GM19438 (cell line): Measurements from ENCODE around the gene FER1L5.

Source experiments
- ATAC-seq: cut with Tn5 transposase; IDR thresholded peaks from one replicate; pipeline ENCODE4 v1.9.1; 2021; ENCODE audit warnings: low read depth; ENCODE audit not compliant: unreplicated experiment

Gene FER1L5

DNA sequence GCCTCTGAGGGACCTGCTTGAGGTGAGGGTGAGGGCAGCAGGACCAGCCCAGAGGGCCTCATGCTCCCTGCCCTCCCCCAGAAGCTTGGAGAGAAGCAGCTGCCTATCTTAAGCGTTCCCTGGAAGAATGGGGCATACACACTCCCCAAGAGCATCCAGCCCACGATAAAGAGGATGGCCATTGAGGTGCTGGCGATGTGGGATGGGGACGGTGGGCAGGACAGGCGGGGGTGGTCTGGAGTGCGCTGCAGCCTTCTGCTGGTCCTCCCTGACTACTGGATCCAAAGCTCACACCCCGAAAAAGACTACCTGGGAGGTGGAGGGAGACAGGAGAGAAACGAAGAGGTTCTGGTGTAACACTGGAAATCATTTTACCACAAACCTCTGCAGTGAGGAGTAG, 51.7 kb downstream of the FER1L5 start:
- no peak for ATAC-seq

DNA sequence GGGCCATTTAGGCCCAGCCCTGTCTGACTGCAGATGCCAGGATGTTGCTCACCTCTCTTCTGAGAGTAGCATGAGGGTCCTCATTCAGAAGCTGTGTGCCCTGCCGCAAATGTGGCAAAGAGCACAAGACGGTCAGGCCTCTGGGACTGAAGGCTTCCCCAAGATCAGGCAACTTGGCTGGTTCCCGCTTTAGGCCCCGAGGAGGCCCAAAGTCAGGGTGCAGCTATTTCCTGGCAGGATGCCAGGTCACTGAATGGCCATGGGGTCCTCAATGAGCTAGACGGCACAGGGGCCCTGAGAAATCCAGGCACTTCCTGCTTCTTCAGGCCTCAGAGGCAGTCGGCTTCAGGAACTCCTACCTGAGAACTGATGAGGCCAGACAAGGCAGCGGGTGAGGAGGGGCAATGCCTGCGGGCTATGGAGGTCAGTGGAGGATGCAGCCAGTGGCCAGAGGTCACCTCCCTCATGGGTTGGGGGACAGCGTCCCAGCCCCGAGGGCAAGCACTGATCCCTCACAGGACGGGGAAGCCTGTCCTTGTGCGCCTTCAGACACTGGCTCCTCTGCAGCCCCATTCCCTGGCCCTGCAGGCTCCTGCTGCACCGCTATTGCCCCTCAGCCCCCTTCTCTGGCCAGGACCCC, 52.4 kb downstream of the FER1L5 start:
- no peak for ATAC-seq

DNA sequence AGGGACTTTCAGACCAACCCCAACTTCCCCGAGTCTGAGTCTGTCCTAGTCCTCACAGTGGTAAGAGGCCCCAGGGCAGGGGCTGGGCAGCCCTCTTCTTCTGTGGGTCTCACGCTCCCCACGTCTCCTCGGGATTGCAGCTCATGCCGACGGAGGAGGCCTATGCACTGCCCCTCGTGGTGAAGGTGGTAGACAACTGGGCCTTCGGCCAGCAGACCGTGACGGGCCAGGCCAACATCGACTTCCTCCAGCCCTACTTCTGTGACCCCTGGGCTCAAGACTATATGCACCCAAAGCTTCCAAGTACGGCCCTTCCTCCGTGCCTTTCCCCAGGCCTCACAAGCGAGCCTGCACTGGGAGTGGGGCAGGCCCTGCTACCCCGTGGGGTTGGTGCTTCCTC, 53.0 kb downstream of the FER1L5 start:
- ATAC-seq = no peak

DNA sequence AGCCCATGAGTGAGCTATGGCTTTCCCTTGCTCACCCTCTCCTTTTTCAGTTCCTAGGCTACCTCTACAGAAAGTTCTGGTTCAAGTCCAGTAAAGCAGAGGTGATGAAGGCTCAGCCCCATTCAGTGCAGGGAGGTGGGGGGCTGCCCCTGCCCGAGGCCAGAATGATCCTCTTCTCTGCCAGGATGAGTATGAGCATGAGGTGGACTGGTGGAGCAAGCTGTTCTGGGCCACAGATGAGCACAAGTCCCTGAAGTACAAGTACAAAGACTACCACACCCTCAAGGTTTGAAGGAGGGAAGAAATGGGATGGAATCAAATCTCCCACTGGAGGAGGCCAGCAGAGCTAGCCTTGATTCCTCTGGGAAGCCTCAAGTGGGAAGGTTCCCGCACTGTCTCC, 54.9 kb downstream of the FER1L5 start:
- ATAC-seq = no peak

DNA sequence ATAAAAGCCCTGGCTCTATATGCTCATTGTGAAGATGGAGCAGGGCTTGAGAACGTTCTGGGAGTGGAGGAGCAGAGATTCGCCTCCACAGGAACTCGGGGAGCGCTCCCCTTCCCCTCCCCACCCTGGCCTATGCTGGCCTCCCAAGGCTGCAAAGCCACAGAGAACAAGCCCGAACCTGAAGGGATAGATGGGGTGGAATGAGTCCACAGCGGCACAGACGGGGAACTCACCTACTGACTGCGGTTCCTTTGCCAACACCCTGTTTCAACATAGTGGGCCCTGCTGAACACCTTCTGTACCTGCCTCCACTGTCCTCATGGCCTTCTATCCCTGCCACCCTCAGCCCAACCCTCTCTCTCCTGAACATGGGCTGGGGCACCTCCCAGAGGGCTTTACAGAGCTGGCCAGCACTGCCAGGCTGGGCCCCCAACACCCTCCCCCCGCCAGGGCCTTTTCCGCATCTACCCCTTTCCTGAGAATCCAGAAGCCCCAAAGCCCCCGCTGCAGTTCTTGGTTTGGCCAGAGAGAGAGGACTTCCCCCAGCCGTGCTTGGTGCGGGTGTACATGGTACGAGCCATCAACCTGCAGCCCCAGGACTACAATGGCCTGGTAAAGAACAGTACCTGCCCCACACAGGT, 55.8 kb downstream of the FER1L5 start:
- no peak for ATAC-seq

DNA sequence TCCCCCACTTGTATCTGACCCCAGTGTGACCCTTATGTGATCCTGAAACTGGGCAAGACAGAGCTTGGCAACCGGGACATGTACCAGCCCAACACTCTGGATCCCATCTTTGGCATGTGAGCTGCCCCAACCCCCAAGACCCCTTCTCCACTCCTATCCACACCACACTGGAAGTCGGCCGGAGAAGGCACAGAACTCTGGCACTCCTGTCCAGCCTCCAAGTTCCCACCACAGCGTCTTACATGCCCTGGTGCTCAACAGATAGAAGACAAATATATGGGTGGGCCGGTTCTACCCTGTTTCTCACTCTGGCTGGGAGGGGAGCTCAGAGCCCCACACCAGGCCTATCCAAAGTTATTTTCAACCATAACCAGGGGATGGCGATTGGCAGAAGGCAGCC, 56.5 kb downstream of the FER1L5 start:
- ATAC-seq = no peak

DNA sequence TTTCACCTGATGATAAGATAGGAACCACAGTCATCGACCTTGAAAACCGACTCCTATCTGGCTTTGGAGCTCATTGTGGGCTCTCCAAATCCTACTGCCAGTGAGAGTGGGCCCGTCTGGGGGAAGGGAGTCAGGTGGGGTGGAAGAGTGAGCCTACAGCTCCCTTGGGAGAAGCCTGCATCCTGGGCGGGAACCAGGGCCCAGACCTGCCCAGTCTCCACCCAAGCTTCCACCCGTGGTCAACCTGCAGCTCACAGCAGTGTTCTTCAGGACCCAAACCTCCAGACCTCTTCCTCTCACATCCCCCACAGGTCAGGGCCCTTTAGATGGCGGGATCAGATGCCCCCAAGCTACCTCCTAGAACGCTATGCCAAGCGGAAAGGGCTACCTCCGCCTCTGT, 57.1 kb downstream of the FER1L5 start:
- ATAC-seq = no peak

DNA sequence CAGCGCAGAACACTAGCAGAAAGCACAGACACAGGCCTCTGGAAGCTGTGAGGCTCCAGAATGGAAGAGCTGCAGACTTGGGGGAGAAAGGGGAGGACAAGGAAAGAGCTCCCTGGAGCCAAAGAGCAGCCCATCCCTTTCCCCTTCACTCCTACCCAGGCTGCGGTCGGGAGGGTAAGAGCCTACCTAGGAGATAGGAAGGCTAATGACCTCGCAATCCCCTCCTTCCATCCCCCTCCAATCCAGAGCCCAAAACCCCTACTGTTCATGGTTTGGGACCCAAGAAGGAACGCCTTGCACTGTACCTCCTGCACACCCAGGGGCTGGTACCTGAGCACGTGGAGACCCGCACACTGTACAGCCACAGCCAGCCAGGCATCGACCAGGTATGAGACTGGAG, 57.5 kb downstream of the FER1L5 start:
- ATAC-seq = no peak

DNA sequence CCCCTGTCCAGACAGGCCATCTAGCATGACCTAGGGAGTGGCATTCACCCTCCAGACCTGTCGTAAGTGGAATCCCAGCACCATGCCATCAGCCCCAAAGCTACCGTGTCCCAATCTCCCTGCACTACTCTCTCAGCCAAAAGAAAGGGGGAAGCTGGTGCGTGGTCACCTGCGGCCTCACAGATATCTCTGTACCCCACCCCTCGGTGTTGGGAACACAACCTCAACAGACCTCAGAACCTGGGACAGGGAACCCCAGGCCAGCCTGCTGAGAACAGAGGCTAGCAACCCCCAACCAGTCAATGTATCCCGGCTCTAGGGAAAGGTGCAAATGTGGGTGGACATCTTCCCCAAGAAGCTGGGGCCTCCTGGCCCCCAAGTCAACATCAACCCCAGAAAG, 59.1 kb downstream of the FER1L5 start:
- no peak for ATAC-seq

DNA sequence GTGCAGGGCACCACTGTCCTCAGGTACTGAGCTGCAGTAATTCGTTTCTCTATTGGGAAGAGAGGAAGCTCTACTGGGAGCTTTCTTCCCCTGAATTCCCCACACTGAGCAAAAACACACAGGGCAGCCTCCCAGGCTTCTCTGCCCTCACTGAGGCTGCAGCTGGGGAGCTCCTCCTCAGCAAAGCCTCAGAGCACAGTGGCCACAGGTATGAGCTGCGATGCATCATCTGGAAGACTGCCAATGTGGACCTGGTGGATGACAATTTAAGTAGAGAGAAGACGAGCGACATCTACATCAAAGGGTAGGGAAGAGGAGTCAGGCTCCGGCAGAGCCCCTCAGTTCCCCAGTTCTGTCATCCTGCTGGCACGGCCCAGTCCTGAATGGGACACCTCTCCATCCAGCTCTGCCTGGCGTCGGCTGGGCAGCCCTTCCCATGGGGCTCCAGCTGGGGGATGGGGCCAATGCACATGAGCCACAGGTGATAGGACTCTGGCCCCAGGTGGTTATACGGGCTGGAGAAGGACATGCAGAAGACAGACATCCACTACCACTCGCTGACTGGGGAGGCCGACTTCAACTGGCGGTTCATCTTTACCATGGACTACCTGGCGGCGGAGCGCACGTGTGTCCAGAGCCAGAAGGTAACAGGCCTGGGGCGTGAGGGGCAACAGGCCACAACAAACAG, 59.7 kb downstream of the FER1L5 start:
- no peak for ATAC-seq

DNA sequence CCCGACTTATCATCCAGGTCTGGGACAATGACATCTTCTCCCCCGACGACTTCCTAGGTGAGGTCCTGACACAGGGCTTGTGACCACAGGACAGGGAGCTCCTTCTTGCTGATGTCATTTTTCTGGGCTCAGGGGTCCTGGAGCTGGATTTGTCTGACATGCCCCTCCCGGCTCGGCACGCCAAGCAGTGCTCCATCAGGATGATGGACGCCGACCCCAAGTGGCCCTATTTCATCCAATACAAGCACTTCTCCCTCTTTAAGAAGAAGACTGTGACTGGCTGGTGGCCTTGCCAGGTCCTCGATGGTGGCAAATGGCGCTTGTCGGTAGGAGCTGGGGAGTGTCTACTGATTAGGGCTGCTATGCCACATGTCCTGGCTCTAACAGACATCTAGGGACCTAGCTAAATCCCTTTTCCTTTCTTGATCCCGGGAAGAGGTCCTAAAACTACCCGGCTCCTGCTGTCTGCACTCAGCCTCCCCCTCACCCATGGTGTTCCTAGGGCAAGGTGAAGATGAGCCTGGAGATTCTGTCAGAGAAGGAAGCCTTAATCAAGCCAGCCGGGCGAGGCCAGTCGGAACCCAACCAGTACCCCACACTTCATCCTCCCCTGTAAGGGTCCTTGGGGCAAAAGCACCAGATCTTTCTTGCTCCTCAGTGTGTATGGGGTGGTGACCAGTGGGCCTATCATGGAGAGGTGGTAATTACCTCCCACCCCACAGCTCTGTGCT, 60.6 kb downstream of the FER1L5 start:
- no peak for ATAC-seq

DNA sequence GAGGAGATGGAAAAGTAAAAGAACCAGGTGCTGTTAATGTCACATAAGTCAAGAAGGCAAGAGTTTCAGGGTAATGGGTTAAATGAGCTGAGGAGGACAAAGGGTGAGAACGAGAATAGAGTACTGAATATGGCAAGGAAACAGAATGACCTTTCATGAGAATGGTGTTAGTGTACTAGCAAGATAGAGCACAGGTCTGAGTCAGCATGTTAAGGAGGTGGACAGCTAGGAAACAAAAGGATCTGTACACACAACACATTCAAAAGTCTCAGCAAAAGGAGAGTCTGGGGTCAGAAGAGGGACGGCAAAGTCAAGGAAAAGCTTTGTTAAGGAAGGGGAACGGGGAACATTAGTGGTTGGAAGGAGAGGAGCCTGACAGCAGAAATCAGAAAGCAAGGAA, 68.4 kb downstream of the FER1L5 start:
- ATAC-seq = no peak

DNA sequence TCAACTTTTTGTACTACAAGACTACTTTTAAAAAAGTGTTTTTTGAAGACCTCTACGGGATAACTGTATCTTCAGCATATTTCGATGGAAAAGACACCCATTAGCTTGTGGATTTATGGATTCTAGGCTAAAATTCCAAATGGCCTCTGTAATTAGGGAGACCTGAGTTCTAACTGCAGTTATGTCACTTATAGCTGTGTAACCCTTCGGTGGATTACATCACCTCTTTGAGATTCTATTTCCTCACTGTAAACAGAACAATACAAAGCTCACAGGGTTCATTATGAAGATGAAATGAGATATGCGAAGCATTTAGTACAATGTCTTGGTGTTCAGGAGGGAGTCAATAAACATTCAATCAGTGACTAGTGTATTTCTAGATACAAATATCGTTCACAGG, 73.1 kb downstream of the FER1L5 start:
- no peak for ATAC-seq

DNA sequence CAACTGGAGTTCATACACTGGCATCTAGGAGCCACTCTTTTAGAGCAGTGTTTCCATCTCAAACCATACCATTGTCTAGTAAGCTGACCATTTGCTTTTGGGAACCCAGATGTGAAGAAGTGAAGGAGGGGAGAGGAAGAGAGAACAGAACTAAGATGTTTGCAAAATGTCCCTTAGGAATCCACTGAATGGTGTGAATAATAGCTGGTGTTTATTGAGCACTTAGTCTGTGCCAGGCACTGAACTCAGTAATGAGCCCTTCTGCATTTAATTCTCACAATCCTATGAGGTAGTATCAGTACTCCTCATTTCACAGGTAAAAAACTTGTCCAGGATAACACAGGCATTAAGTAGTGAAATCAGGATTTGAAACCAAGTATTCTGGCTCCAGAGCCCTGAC, 73.8 kb downstream of the FER1L5 start:
- no peak for ATAC-seq

DNA sequence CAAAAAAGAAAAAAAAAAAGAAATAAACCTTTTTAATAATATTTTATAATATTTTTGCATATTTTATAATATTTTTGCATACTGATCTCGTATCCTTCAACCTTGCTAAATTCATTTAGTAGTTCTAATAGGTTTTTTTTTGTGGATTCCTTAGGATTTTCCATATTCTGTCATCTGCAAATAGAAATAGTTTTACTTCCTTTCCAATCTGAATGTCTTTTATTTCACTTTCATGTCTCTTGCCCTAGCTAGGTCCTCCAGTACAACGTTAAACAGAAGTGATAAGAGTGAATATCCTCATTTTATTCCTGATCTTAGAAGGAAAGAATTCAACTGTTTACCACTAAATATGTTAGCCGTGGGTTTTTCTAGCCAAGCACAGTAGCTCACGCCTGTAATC, 83.6 kb downstream of the FER1L5 start:
- no peak for ATAC-seq

DNA sequence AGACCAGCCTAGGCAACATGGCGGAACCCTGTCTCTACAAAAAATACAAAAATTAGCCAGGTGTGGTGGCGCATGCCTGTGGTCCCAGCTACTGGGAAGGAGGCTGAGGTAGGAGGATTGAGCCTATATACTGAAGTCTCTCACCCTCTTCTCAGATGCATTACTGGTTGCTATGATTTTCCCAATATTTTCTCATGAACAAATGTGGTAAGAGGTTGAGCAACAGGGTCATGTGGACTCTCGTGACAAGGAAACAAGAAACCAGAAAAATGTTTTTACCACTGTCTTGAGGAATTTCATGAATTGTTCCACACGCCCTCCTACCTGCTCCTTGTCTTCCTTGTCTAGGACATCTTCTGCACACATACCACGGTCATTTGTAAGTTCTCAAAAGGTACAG, 84.9 kb downstream of the FER1L5 start:
- no peak for ATAC-seq

DNA sequence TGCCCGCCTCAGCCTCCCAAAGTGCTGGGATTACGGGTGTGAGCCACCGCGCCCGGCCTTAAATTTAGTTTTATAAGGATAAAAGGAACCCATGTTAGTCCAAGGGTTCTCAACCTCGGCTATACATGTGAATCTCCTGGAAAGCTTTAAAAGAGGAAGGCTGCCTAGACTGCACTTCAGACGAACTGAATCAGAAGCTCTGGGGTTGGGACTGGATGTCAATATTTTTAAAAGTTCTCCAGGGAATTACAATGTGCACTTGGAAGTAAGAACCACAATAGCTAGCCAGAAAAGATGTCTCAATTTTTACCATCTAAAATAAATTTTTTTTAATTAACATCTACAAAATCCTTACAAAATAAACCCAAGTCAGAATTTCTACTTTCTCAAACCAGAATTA, 87.2 kb downstream of the FER1L5 start:
- no peak for ATAC-seq

DNA sequence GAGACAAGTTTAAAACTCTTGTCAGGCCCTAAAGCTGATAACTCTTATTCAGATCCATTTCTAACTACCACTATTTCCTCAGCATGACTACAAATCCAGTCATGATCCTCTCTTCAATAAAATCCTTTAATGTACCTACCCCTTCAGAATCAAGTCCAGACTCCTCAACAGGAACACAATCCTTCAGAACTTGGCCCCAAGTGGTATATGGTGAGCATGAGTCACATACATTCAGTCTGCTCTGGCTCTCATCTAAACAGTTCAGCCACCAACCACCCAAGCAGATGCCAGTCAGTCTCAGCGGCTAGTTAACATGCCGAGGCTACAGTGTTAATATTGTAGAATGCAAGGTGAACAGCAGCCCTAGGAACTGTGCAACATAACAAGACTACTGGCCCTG, 87.6 kb downstream of the FER1L5 start:
- no peak for ATAC-seq

DNA sequence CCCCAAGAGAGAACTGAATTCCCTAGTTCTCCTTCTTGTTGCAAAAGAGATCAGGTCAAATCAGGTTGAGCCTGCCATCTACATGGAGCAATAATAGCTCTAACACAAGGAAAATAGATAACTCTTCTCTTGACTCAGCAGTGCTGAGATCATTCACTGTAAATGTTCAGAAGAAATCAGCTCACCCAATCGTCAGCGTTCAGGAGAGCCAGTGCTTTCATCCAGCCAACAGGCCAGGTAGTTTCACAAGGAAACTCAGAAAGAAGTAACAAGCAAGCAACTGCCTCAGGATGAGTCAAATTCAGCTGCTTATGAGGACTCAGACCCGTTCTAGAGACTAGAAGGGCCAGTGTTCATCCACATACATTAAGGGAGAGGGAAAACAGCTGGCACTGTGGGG, 91.4 kb downstream of the FER1L5 start:
- no peak for ATAC-seq

DNA sequence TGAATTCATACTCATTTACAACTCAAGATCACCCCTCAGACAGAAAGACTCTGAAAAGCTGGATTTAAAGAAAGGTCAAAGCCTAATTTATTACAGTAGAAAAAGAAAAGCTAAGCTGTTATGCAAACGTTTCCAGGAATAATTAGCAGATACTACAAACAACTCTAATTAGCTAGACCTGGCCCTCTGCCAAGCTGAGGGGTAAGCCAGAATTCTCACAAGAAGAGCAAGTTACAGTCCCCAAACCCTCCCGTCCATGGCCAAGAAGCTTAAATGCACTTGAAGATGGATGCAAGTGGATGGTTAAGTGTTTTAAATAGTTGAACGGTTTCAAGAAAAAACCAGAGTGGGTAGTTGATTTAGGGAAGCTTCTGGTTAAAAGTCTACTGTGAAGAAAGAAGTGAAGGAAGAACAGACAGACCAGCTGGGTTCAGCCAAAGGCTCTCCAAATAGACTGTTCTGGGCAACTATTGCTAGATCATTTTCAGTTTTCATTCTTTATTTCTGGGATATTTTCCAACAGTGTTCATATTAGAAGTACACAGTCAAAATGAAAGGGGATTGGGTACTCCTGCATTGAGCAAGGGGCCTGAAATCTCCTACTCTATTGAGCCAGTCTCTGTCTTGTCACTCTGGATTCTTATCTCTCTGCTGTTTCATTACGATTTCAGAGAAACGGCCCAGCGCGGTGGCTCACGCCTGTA, 92.5 kb downstream of the FER1L5 start:
- ATAC-seq = no peak

DNA sequence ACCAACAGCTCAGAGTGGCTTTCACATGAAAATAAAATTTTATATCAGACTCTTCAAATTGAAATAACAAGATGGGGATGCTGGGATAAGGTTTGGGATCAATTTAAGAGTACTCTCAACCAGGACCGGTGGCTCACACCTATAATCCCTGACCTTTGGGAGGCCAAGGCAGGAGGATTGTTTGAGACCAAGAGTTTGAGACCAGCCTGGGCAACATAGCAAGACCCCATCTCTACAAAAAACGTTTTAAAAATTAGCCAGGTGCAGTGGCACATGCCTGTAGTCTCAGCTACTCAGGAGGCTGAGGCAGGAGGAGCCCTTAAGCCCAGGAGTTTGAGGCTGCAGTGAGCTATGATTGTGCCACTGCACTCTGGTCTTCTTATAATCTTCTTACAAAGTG, 94.7 kb downstream of the FER1L5 start:
- ATAC-seq = no peak
